Measurements from ENCODE around the gene JAK2. TPM values are rescaled to one million over a fixed set of nuclear protein-coding genes. Genes with fewer than 3 reads are reported as not detected.

JAK2 gene
- total RNA-seq, 1 experiment from 2014 or later = 2.7 TPM

- no peak for DNase-seq
- BruUV-seq (replicated peaks) = no TSS peak
- no peaks in the 10 kb centered on the region for H3K36me3 ChIP-seq (ENCODE audit: low read depth)
These were observed 14.0 kb upstream of the JAK2 start for GRCh38 chr9:4970970-4971641.

GRCh38 chr9:4973246-4973645, 11.8 kb upstream of the JAK2 start:
- intact Hi-C loops (cut with micrococcal nuclease; ENCODE audit: unreplicated experiment) = no loop called here
- Histone ChIP-seq H3K9me2 (ENCODE audit: insufficient read depth) (no peaks in the 10 kb centered on the region), H3K4me2 (no peak overlapping the region), H3K9me3 (ENCODE audit: insufficient read depth, low read depth) (no peaks in the 10 kb centered on the region), H2AFZ (no peak overlapping the region), H3K4me1 (replicated peaks; ENCODE audit: insufficient read depth) (no peaks in the 10 kb centered on the region), H3F3A (ENCODE audit: insufficient read depth, low read depth) (no peaks in the 10 kb centered on the region), H3K79me2 (ENCODE audit: low read depth) (no peaks in the 10 kb centered on the region), H3K27ac (no peak overlapping the region), H3K27me3 (ENCODE audit: insufficient read depth, low read depth) (no peaks in the 10 kb centered on the region), H3K4me3 (no peak overlapping the region), H4K20me1 (ENCODE audit: insufficient read depth) (no peaks in the 10 kb centered on the region), H3K36me3 (ENCODE audit: low read depth) (no peaks in the 10 kb centered on the region)
- no TSS peak for BruUV-seq (replicated peaks)
- CTCF ChIA-PET = no interaction called here
- no peak for DNase-seq
- no peak for TF ChIP-seq CTCF (conservative IDR thresholded peaks at IDR 0.05)
- POLR2A ChIA-PET (ENCODE audit: unreplicated experiment) = interaction anchor here (0.5 kb wide), 1 partner anchor 13 kb away, joined by 4 read pairs; no protein-coding TSS in a partner anchor

More at GRCh38 chr9:4970970-4971641, 14.0 kb upstream of the JAK2 start:
- Histone ChIP-seq H3F3A (ENCODE audit: insufficient read depth, low read depth) (no peaks in the 10 kb centered on the region), H3K9me2 (ENCODE audit: insufficient read depth) (no peaks in the 10 kb centered on the region), H2AFZ (no peak overlapping the region), H4K20me1 (ENCODE audit: insufficient read depth) (no peaks in the 10 kb centered on the region), H3K4me1 (replicated peaks; ENCODE audit: insufficient read depth) (no peaks in the 10 kb centered on the region), H3K4me2 (no peak overlapping the region), H3K9me3 (ENCODE audit: insufficient read depth, low read depth) (no peaks in the 10 kb centered on the region), H3K27ac (no peak overlapping the region), H3K79me2 (ENCODE audit: low read depth) (no peaks in the 10 kb centered on the region), H3K27me3 (ENCODE audit: insufficient read depth, low read depth) (no peaks in the 10 kb centered on the region), H3K4me3 (no peak overlapping the region)
- intact Hi-C loops (cut with micrococcal nuclease; ENCODE audit: unreplicated experiment) = no loop called here
- ChIA-PET CTCF (no interaction called here), POLR2A (ENCODE audit: unreplicated experiment) (no interaction called here)
- TF ChIP-seq CTCF (conservative IDR thresholded peaks at IDR 0.05) = no peak
- TF ChIP-seq EZH2 (IDR thresholded peaks at IDR 0.05; ENCODE audit: low read depth) = no peak

- Histone ChIP-seq H3K27ac (no peak overlapping the region), H2AFZ (no peak overlapping the region), H3K9me3 (ENCODE audit: insufficient read depth, low read depth) (no peaks in the 10 kb centered on the region), H3K27me3 (ENCODE audit: insufficient read depth, low read depth) (no peaks in the 10 kb centered on the region), H3K4me2 (no peak overlapping the region), H4K20me1 (ENCODE audit: insufficient read depth) (no peaks in the 10 kb centered on the region), H3K79me2 (ENCODE audit: low read depth) (no peaks in the 10 kb centered on the region), H3K4me1 (replicated peaks; ENCODE audit: insufficient read depth) (no peaks in the 10 kb centered on the region), H3F3A (ENCODE audit: insufficient read depth, low read depth) (no peaks in the 10 kb centered on the region), H3K4me3 (no peak overlapping the region), H3K9me2 (ENCODE audit: insufficient read depth) (no peaks in the 10 kb centered on the region), H3K36me3 (ENCODE audit: low read depth) (no peaks in the 10 kb centered on the region)
- no peak for TF ChIP-seq CTCF (conservative IDR thresholded peaks at IDR 0.05)
- no peak for TF ChIP-seq EZH2 (IDR thresholded peaks at IDR 0.05; ENCODE audit: low read depth)
- BruUV-seq (replicated peaks) = no TSS peak
- DNase-seq = no peak
- CTCF ChIA-PET = no interaction called here
- POLR2A ChIA-PET (ENCODE audit: unreplicated experiment) = no interaction called here
- intact Hi-C loops (cut with micrococcal nuclease; ENCODE audit: unreplicated experiment) = no loop called here
These were observed 11.2 kb upstream of the JAK2 start for GRCh38 chr9:4973902-4974301.

Measured in PC-9 (cell line).